GF-D8 (cell line): ENCODE measurements around the gene HHATL.

Experiments used
- DNase-seq: peaks from one replicate; lab custom pipeline; 2025; lab: John Stamatoyannopoulos, UW

HHATL gene

GRCh38 chr3:42684632-42685362, 17.8 kb downstream of the HHATL start:
- DNase-seq, result no peak

- DNase-seq, result no peak
Measured at GRCh38 chr3:42683875-42684598, 18.6 kb downstream of the HHATL start.

- no peak for DNase-seq
Measured at GRCh38 chr3:42682301-42683070, 20.1 kb downstream of the HHATL start.

GRCh38 chr3:42681361-42682038, 21.1 kb downstream of the HHATL start:
- DNase-seq, result no peak

GRCh38 chr3:42680806-42681205, 21.8 kb downstream of the HHATL start:
- no peak for DNase-seq

- DNase-seq, result no peak
Measured at GRCh38 chr3:42680271-42680670, 22.3 kb downstream of the HHATL start.

- DNase-seq, result no peak
Measured at GRCh38 chr3:42678447-42678846, 24.2 kb downstream of the HHATL start.

GRCh38 chr3:42675909-42676308, 26.7 kb downstream of the HHATL start:
- no peak for DNase-seq

GRCh38 chr3:42674146-42674545, 28.5 kb downstream of the HHATL start:
- DNase-seq, result no peak

- DNase-seq, result no peak
Measured at GRCh38 chr3:42673082-42673481, 29.5 kb downstream of the HHATL start.

- no peak for DNase-seq
Measured at GRCh38 chr3:42672515-42672914, 30.1 kb downstream of the HHATL start.

GRCh38 chr3:42670670-42671069, 31.9 kb downstream of the HHATL start:
- no peak for DNase-seq

- no peak for DNase-seq
Measured at GRCh38 chr3:42670051-42670576, 32.5 kb downstream of the HHATL start.

- DNase-seq, result no peak
Measured at GRCh38 chr3:42668793-42669217, 33.8 kb downstream of the HHATL start.

GRCh38 chr3:42668413-42668760, 34.2 kb downstream of the HHATL start:
- no peak for DNase-seq

- DNase-seq, result no peak
Measured at GRCh38 chr3:42667523-42668412, 34.8 kb downstream of the HHATL start.

GRCh38 chr3:42667096-42667522, 35.5 kb downstream of the HHATL start:
- no peak for DNase-seq

- DNase-seq, result no peak
Measured at GRCh38 chr3:42666577-42666998, 36.0 kb downstream of the HHATL start.

GRCh38 chr3:42666022-42666421, 36.6 kb downstream of the HHATL start:
- no peak for DNase-seq

GRCh38 chr3:42665050-42665878, 37.3 kb downstream of the HHATL start:
- DNase-seq, result no peak
